ENCODE measurements around the gene CRACDL.

CRACDL gene

DNA sequence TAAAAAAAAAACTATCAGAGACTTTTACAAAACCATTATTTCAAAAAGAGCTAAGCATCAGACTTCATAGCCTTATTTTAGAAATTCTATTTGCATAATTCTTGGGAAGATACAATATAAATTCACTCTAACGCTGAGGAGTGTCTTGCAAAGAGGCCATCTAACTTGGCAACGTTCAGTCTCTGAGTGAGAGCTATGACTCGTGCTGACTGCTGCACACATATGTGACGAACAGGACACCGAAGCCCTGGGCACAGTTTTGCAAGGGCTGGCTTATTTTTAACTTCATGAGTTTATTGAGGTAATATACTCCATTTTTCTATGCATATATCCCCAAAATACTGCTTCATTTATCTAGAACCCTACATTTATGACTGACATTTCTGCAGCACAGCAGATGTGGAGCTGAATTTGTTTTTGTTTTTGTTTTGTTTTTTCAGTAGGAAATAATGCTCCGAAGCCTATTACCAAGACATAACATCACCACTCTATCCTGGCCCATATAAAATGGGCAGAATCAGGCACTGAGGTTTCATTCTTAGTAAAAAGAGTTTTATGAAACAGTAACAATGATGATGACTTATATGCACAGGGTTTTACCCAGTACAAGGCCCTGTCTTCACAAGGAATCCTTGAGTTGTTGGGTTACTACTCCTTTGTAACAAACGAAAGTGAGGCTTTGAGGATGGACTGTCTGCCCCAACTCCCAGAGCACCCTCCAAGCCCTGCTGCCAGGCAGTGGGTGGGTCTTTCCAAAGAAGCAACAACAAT is 68.3 kb downstream of the CRACDL start:
- H3K4me3 ChIP-seq (ENCODE audit: low read depth, low read length) = no peak overlapping the region
- TF ChIP-seq, protein P1, sequence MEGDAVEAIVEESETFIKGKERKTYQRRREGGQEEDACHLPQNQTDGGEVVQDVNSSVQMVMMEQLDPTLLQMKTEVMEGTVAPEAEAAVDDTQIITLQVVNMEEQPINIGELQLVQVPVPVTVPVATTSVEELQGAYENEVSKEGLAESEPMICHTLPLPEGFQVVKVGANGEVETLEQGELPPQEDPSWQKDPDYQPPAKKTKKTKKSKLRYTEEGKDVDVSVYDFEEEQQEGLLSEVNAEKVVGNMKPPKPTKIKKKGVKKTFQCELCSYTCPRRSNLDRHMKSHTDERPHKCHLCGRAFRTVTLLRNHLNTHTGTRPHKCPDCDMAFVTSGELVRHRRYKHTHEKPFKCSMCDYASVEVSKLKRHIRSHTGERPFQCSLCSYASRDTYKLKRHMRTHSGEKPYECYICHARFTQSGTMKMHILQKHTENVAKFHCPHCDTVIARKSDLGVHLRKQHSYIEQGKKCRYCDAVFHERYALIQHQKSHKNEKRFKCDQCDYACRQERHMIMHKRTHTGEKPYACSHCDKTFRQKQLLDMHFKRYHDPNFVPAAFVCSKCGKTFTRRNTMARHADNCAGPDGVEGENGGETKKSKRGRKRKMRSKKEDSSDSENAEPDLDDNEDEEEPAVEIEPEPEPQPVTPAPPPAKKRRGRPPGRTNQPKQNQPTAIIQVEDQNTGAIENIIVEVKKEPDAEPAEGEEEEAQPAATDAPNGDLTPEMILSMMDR (IDR thresholded peaks at IDR 0.05; ENCODE audit: low read depth, low read length) = no peak

GRCh38 chr2:98866033-98866432 is 70.0 kb downstream of the CRACDL start:
- TF ChIP-seq, protein P1 (IDR thresholded peaks at IDR 0.05; ENCODE audit: low read depth, low read length) = no peak
- H3K4me3 ChIP-seq (ENCODE audit: low read depth, low read length) = no peak overlapping the region

DNA sequence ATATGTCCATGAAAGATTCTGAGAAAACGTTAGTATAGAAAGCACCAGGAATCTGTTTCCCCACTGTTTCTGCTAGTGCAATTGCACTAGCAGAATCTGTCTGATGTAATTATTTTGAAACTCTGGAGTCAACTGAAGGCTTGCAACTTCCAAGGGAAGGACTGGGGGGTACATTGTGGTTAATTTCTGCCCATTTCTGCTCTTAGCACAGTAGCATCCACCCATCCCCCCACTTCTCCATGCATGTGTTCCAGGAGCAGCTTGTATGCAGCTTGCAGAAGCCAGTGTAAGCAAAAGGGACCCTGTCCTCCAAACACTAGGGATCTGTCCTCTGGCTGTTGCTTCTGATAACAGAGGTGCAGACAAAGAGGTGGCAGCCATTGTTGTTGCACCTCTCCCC is 74.4 kb downstream of the CRACDL start:
- no peak overlapping the region for H3K4me3 ChIP-seq (ENCODE audit: low read depth, low read length)
- TF ChIP-seq, protein P1 (IDR thresholded peaks at IDR 0.05; ENCODE audit: low read depth, low read length) = no peak

DNA sequence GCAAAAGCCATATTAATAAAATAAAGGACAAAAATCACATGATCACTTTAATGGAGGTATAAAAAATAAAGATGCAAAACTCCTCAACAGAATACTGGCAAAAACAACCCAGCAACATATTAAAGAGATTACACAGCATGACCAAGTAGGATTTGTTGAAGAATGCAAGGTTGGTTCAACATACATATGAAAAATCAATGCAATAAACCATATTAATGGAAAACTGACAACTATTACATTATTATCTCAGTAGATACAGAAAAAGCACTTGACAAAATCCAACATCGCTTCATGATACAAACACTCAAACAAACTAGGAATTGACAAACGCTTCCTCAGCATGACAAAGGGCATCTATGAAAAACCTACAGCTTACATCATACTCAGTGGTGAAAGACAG is 76.7 kb downstream of the CRACDL start:
- no peak overlapping the region for H3K4me3 ChIP-seq (ENCODE audit: low read depth, low read length)
- TF ChIP-seq, protein P1 (IDR thresholded peaks at IDR 0.05; ENCODE audit: low read depth, low read length) = no peak

GRCh38 chr2:98857001-98857400 is 79.0 kb downstream of the CRACDL start:
- no peak overlapping the region for H3K4me3 ChIP-seq (ENCODE audit: low read depth, low read length)
- TF ChIP-seq, protein P1 (IDR thresholded peaks at IDR 0.05; ENCODE audit: low read depth, low read length) = no peak

DNA sequence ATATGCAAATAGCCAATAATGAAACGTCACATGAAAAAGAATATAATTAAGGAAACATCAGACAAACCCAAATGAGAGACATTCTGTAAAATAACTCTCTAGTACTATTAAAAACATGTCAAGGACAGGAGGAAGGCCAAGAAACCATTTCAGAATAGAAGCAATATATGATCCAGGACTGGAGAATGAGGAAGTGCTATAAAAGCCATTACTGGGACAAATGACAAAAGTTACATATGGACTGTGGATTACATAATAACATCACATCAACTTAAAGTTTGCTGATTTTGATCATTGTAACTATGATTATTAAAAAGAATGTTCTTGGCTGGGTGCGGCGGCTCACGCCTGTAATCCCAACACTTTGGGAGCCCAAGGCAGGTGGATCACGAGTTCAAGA is 81.3 kb downstream of the CRACDL start:
- no peak overlapping the region for H3K4me3 ChIP-seq (ENCODE audit: low read depth, low read length)
- TF ChIP-seq, protein P1 (IDR thresholded peaks at IDR 0.05; ENCODE audit: low read depth, low read length) = no peak

DNA sequence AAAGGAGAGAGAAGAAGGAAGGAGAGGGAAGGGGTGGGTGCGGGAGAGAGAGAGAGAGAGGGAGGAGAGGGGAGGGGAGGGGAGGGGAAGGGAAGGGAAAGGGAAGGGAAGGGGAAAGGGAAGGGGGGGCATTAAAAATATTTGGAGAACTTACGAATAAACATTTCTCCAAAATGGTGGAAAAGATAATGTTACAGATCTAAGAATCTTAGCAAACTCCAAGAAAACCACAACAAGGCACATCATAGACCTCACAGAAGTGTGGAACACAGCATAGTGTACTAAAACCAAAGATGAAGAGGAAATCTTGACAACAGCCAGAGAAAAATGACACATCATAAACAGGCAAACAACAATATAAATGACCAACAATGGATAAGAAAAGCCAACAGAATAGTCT is 83.1 kb downstream of the CRACDL start:
- no peak overlapping the region for H3K4me3 ChIP-seq (ENCODE audit: low read depth, low read length)
- TF ChIP-seq, protein P1 (IDR thresholded peaks at IDR 0.05; ENCODE audit: low read depth, low read length) = no peak
